IMR-90 (cell line): ENCODE results near the gene CLDN11. TPM values are rescaled to one million over a fixed set of nuclear protein-coding genes. Genes with fewer than 3 reads are reported as not detected.
A peak's percentile ranks its signal among the peaks of the same experiment; 100 is the strongest.

Source experiments
- ATAC-seq: fragments of 200-7000 bp; cut with Tn5 transposase; 2 replicates; pipeline ENCODE4 v1.9.1; 2020; ENCODE audit warnings: low read depth, mild to moderate bottlenecking, moderate library complexity
- BruUV-seq: library from RNA; stranded (reverse); fragments of 400-500 nt; replicated peaks from 2 replicates; lab custom pipeline; 2021; lab: Mats Ljungman, UMichigan
- CTCF ChIA-PET: fragments of 300-600 bp; formaldehyde crosslinking; extraction: SDS; loops from one replicate; lab custom pipeline; 2021; ENCODE audit warnings: antibody characterized with exemption; lab: Yijun Ruan, JAX
- POLR2A ChIA-PET: fragments of 300-600 bp; sonication (Branson Sonifier 250); formaldehyde crosslinking; loops from one replicate; lab custom pipeline; 2022; ENCODE audit warnings: antibody characterized with exemption; ENCODE audit not compliant: unreplicated experiment; lab: Charles Lee
- DNase-seq: peaks from one replicate; pipeline ENCODE4 v3.0.0; 2013
- H2AFZ ChIP-seq: replicated peaks from 2 replicates; pipeline ENCODE3; 2013; ENCODE audit warnings: low read length, mild to moderate bottlenecking; ENCODE audit not compliant: poor library complexity
- H2AK5ac ChIP-seq: 2 replicates; pipeline ENCODE4 v1.6.1; 2013; ENCODE audit warnings: low read depth, low read length, inconsistent platforms
- H2AK9ac ChIP-seq: replicated peaks from 2 replicates; pipeline ENCODE3; 2013; ENCODE audit warnings: mild to moderate bottlenecking, low read depth, low read length, moderate library complexity; ENCODE audit not compliant: poor library complexity
- H2BK120ac ChIP-seq: 2 replicates; pipeline ENCODE4 v1.6.1; 2013; ENCODE audit warnings: low read depth, low read length, inconsistent platforms
- H2BK15ac ChIP-seq: 3 replicates; pipeline ENCODE4 v1.6.1; 2013; ENCODE audit warnings: low read depth, low read length, inconsistent platforms
- H2BK20ac ChIP-seq: 2 replicates; pipeline ENCODE4 v1.6.1; 2013; ENCODE audit warnings: low read depth, mild to moderate bottlenecking, inconsistent platforms, low read length, moderate library complexity
- H2BK5ac ChIP-seq: 2 replicates; pipeline ENCODE4 v1.6.1; 2013; ENCODE audit warnings: mild to moderate bottlenecking, low read depth, low read length, inconsistent platforms; ENCODE audit not compliant: poor library complexity, severe bottlenecking
- H3K14ac ChIP-seq: replicated peaks from 2 replicates; pipeline ENCODE4 v1.6.1; 2013; ENCODE audit warnings: low read depth, low read length, inconsistent platforms
- H3K18ac ChIP-seq: 2 replicates; pipeline ENCODE4 v1.6.1; 2013; ENCODE audit warnings: low read depth, low read length, control low read depth
- H3K23ac ChIP-seq: 2 replicates; pipeline ENCODE4 v1.6.1; 2013; ENCODE audit warnings: low read depth, low read length, inconsistent platforms
- H3K27ac ChIP-seq: 2 replicates; pipeline ENCODE4 v1.5.1; 2013; ENCODE audit warnings: mild to moderate bottlenecking, control low read depth, low read length; ENCODE audit not compliant: insufficient read depth
- H3K27me3 ChIP-seq: 2 replicates; pipeline ENCODE4 v1.6.1; 2013; ENCODE audit warnings: low read length; ENCODE audit not compliant: control insufficient read depth, insufficient read depth
- H3K36me3 ChIP-seq: 2 replicates; pipeline ENCODE4 v1.6.1; 2013; ENCODE audit warnings: low read length, mixed read lengths; ENCODE audit not compliant: control insufficient read depth, insufficient read depth
- H3K4ac ChIP-seq: 2 replicates; pipeline ENCODE4 v1.6.1; 2013; ENCODE audit warnings: low read depth, low read length, inconsistent platforms
- H3K4me1 ChIP-seq: 2 replicates; pipeline ENCODE4 v1.6.1; 2013; ENCODE audit warnings: low read length, mixed read lengths; ENCODE audit not compliant: control insufficient read depth, insufficient read depth
- H3K4me2 ChIP-seq: 2 replicates; pipeline ENCODE4 v1.6.1; 2013; ENCODE audit warnings: low read depth, mild to moderate bottlenecking, control low read depth, low read length, moderate library complexity
- H3K4me3 ChIP-seq: 2 replicates; pipeline ENCODE4 v1.5.1; 2013; ENCODE audit warnings: low read depth, mild to moderate bottlenecking, control low read depth, low read length, moderate library complexity; ENCODE audit not compliant: insufficient read depth
- H3K56ac ChIP-seq: 2 replicates; pipeline ENCODE4 v1.6.1; 2013; ENCODE audit warnings: low read length, inconsistent platforms; ENCODE audit not compliant: insufficient read depth; ENCODE audit errors: extremely low read depth
- H3K79me1 ChIP-seq, 2 experiments: 2 replicates each; pipeline ENCODE4 v1.6.1; 2013; ENCODE audit warnings: low read length in 2 of 2, inconsistent platforms in 1 of 2, low read depth in 1 of 2
- H3K9ac ChIP-seq: 2 replicates; pipeline ENCODE4 v1.6.1; 2013; ENCODE audit warnings: low read depth, low read length, control low read depth
- H3K9me1 ChIP-seq: 2 replicates; pipeline ENCODE4 v1.6.1; 2013; ENCODE audit warnings: low read length, inconsistent platforms; ENCODE audit not compliant: insufficient read depth
- H3K9me3 ChIP-seq: 2 replicates; pipeline ENCODE4 v1.6.1; 2013; ENCODE audit warnings: low read length; ENCODE audit not compliant: control insufficient read depth, insufficient read depth
- H4K20me1 ChIP-seq: 2 replicates; pipeline ENCODE4 v1.6.1; 2013; ENCODE audit warnings: low read length, inconsistent platforms; ENCODE audit not compliant: insufficient read depth
- H4K5ac ChIP-seq: 2 replicates; pipeline ENCODE4 v1.6.1; 2013; ENCODE audit warnings: mild to moderate bottlenecking, low read depth, low read length, control low read depth
- H4K8ac ChIP-seq, 2 experiments: 2 replicates each; pipeline ENCODE4 v1.6.1; 2013; ENCODE audit warnings: low read depth in 2 of 2, low read length in 2 of 2, control low read depth in 1 of 2, inconsistent platforms in 1 of 2
- H4K91ac ChIP-seq: 2 replicates; pipeline ENCODE4 v1.6.1; 2013; ENCODE audit warnings: low read depth, low read length, inconsistent platforms; ENCODE audit not compliant: insufficient read depth
- BHLHE40 ChIP-seq: fragments of 150-350 bp; IDR thresholded peaks from 2 replicates; pipeline ENCODE4 v1.6.1; 2016; ENCODE audit warnings: mild to moderate bottlenecking, low read depth, low read length
- CEBPB ChIP-seq: IDR thresholded peaks from 2 replicates; pipeline ENCODE4 v1.6.1; 2012; ENCODE audit warnings: low read depth, low read length, improper control_type of control experiment
- CHD1 ChIP-seq: IDR thresholded peaks from 2 replicates; pipeline ENCODE4 v1.6.1; 2012; ENCODE audit warnings: low read depth, low read length, improper control_type of control experiment
- FOS ChIP-seq: fragments of 150-350 bp; IDR thresholded peaks from 2 replicates; pipeline ENCODE4 v1.6.1; 2016; ENCODE audit warnings: low read depth, low read length
- MAFK ChIP-seq: IDR thresholded peaks from 2 replicates; pipeline ENCODE4 v1.6.1; 2012; ENCODE audit warnings: low read depth, low read length, improper control_type of control experiment
- MAZ ChIP-seq: IDR thresholded peaks from 2 replicates; pipeline ENCODE4 v1.6.1; 2012; ENCODE audit warnings: low read depth, mild to moderate bottlenecking, low read length, improper control_type of control experiment, moderate library complexity, borderline replicate concordance
- MXI1 ChIP-seq: IDR thresholded peaks from 2 replicates; pipeline ENCODE4 v1.6.1; 2012; ENCODE audit warnings: low read depth, mild to moderate bottlenecking, low read length, moderate library complexity, borderline replicate concordance
- NFE2L2 ChIP-seq: fragments of 150-350 bp; IDR thresholded peaks from 2 replicates; pipeline ENCODE4 v1.6.1; 2016; ENCODE audit warnings: low read depth, mild to moderate bottlenecking, low read length
- POLR2A ChIP-seq: IDR thresholded peaks from 2 replicates; pipeline ENCODE4 v1.6.1; 2012; ENCODE audit warnings: mild to moderate bottlenecking, low read depth, low read length
- RAD21 ChIP-seq: IDR thresholded peaks from 2 replicates; pipeline ENCODE4 v1.6.1; 2012; ENCODE audit warnings: low read length, improper control_type of control experiment
- RCOR1 ChIP-seq: IDR thresholded peaks from 2 replicates; pipeline ENCODE4 v1.6.1; 2012; ENCODE audit warnings: mild to moderate bottlenecking, low read length, improper control_type of control experiment; ENCODE audit not compliant: insufficient replicate concordance
- RFX5 ChIP-seq: IDR thresholded peaks from 2 replicates; pipeline ENCODE4 v1.8.0; 2012; ENCODE audit warnings: low read depth, mild to moderate bottlenecking, low read length, moderate library complexity
- SMC3 ChIP-seq: fragments of 150-350 bp; IDR thresholded peaks from 2 replicates; pipeline ENCODE4 v1.6.1; 2016; ENCODE audit warnings: low read depth, mild to moderate bottlenecking, antibody characterized with exemption, low read length, moderate library complexity
- dilution Hi-C: fragments of 300-500 bp; cut with HindIII; formaldehyde crosslinking; loops from one replicate; pipeline ENCODE4 v1.14.3; 2018; ENCODE audit warnings: low sequenced_read_pairs; ENCODE audit not compliant: unreplicated experiment
- in situ Hi-C: fragments of 300-500 bp; cut with MboI; formaldehyde crosslinking; loops from 3 replicates; pipeline ENCODE4 v1.14.3; 2019; ENCODE audit warnings: low sequenced_read_pairs, inconsistent platforms, mixed read lengths
- intact Hi-C: fragments of 100-400 bp; cut with micrococcal nuclease; formaldehyde crosslinking; loops from 2 replicates; pipeline ENCODE4 v1.10.0; 2022
- polyA plus RNA-seq, 3 experiments: library from polyadenylated mRNA; depleted of rRNA; stranded (reverse); fragments of >200 nt; gene quantifications; 2 replicates each; pipeline ENCODE4 v1.2.3, GENCODE V29; 2012; ENCODE audit warnings: low replicate concordance in 1 of 3
- total RNA-seq: library from RNA; depleted of rRNA; stranded (reverse); fragments of >200 nt; gene quantifications from 2 replicates; pipeline ENCODE4 v1.2.3, GENCODE V29; 2012
- TF ChIP-seq, protein P1 (sequence below): fragments of 150-350 bp; IDR thresholded peaks from 2 replicates; pipeline ENCODE4 v1.6.1; 2017; ENCODE audit warnings: mild to moderate bottlenecking, antibody characterized with exemption, low read length, low read depth
- TF ChIP-seq, protein P2 (sequence below): conservative IDR thresholded peaks from 2 replicates; pipeline ENCODE4 v1.5.1; 2012; ENCODE audit warnings: mild to moderate bottlenecking, low read depth, low read length, improper control_type of control experiment
- TF ChIP-seq, protein P3 (sequence below): fragments of 150-350 bp; IDR thresholded peaks from 2 replicates; pipeline ENCODE4 v1.6.1; 2016; ENCODE audit warnings: low read depth, mild to moderate bottlenecking, low read length, moderate library complexity, borderline replicate concordance

CLDN11 gene
- total and polyA plus RNA-seq, 2 of the 4 experiments (the other 2 are of a cell fraction), result 245 to 318 TPM

DNA sequence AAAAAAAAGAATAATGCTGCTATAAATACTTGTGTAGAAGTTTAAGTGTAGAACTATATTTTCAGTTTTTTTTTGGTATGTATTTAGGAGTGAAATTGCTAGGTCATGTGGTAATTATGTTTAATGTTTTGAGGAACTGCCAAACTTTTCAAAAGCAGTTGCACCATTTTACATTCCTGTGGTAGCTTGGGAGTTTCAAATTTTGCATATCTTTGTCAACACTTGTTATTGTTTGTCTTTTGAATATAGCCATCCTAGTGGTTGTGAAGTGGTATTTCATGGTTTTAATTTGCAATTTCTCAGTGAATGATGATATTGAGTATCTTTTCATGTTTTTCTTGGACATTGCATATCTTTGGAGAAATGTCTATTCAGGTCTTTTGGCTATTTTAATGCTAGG lies 30.7 kb upstream of the CLDN11 start:
- Histone ChIP-seq H2BK15ac (no peak overlapping the region), H2BK5ac (no peak overlapping the region), H3K14ac (no peak overlapping the region), H3K9me1 (0 out of 2 replicates have a peak, but pooled peaks cover 2% of the 10 kb centered on the region), H3K9me3 (no peaks in the 10 kb centered on the region), H3K18ac (no peak overlapping the region), H3K56ac (no peak overlapping the region), H3K79me1 (peaks cover 7 to 20% of the 10 kb centered on the region in 2 experiments), H2BK120ac (no peak overlapping the region), H3K4ac (no peak overlapping the region), H3K4me1 (no peaks in the 10 kb centered on the region), H2BK20ac (no peak overlapping the region), H3K27me3 (no peaks in the 10 kb centered on the region), H4K20me1 (no peaks in the 10 kb centered on the region; the same call in 1 of the 2 replicates), H2AK5ac (no peak overlapping the region), H4K91ac (no peak overlapping the region), H3K27ac (no peak overlapping the region), H4K5ac (no peak overlapping the region), H3K23ac (no peak overlapping the region), H3K4me2 (no peak overlapping the region), H4K8ac (no peak overlapping the region), H3K36me3 (peaks cover 35% of the 10 kb centered on the region), H3K9ac (no peak overlapping the region), H2AFZ (no peak overlapping the region), H3K4me3 (no peak overlapping the region), H2AK9ac (no peak overlapping the region)
- intact Hi-C loops, result no loop called here
- ChIA-PET CTCF (interaction anchor here (0.6 to 1.4 kb wide), 2 partner anchors 11 to 270 kb away, joined by 3 read pairs; no protein-coding TSS in a partner anchor), POLR2A (no interaction called here)
- ATAC-seq (no peak), DNase-seq (peak; percentile 11)
- no TSS peak for BruUV-seq
- dilution Hi-C loops, result no loop called here
- TF ChIP-seq CEBPB, result no peak
- no peak for TF ChIP-seq FOS
- TF ChIP-seq NFE2L2, result no peak
- TF ChIP-seq, protein P1, sequence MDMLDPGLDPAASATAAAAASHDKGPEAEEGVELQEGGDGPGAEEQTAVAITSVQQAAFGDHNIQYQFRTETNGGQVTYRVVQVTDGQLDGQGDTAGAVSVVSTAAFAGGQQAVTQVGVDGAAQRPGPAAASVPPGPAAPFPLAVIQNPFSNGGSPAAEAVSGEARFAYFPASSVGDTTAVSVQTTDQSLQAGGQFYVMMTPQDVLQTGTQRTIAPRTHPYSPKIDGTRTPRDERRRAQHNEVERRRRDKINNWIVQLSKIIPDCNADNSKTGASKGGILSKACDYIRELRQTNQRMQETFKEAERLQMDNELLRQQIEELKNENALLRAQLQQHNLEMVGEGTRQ, result no peak
- no peak for TF ChIP-seq BHLHE40
- TF ChIP-seq, protein P2, sequence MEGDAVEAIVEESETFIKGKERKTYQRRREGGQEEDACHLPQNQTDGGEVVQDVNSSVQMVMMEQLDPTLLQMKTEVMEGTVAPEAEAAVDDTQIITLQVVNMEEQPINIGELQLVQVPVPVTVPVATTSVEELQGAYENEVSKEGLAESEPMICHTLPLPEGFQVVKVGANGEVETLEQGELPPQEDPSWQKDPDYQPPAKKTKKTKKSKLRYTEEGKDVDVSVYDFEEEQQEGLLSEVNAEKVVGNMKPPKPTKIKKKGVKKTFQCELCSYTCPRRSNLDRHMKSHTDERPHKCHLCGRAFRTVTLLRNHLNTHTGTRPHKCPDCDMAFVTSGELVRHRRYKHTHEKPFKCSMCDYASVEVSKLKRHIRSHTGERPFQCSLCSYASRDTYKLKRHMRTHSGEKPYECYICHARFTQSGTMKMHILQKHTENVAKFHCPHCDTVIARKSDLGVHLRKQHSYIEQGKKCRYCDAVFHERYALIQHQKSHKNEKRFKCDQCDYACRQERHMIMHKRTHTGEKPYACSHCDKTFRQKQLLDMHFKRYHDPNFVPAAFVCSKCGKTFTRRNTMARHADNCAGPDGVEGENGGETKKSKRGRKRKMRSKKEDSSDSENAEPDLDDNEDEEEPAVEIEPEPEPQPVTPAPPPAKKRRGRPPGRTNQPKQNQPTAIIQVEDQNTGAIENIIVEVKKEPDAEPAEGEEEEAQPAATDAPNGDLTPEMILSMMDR, result no peak; the same call in 1 of the 2 replicates
- no peak for TF ChIP-seq RCOR1
- TF ChIP-seq RFX5, result no peak
- TF ChIP-seq CHD1, result no peak
- TF ChIP-seq MAFK, result no peak
- no peak for TF ChIP-seq MAZ
- TF ChIP-seq, protein P3, sequence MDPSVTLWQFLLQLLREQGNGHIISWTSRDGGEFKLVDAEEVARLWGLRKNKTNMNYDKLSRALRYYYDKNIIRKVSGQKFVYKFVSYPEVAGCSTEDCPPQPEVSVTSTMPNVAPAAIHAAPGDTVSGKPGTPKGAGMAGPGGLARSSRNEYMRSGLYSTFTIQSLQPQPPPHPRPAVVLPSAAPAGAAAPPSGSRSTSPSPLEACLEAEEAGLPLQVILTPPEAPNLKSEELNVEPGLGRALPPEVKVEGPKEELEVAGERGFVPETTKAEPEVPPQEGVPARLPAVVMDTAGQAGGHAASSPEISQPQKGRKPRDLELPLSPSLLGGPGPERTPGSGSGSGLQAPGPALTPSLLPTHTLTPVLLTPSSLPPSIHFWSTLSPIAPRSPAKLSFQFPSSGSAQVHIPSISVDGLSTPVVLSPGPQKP, result no peak
- no peak for TF ChIP-seq POLR2A
- TF ChIP-seq SMC3, result no peak
- no peak for TF ChIP-seq MXI1
- TF ChIP-seq RAD21, result no peak
- in situ Hi-C loops, result no loop called here
